ENCODE results near the gene BTBD2. TPM values are rescaled to one million over a fixed set of nuclear protein-coding genes. Genes with fewer than 3 reads are reported as not detected.

BTBD2 gene
- total and polyA plus RNA-seq, 2 of the 13 experiments (the other 11 are each of a cell fraction or from before 2014, with no cell fraction given), result 28.1 to 45.3 TPM

GRCh38 chr19:2049741-2050348 lies 34.3 kb upstream of the BTBD2 start (continued):
- TF ChIP-seq RERE (CRISPR knock-in tag; IDR thresholded peaks at IDR 0.05; ENCODE audit: low read depth) (no peak), RFXANK (CRISPR knock-in tag; IDR thresholded peaks at IDR 0.05) (no peak), ASH2L (IDR thresholded peaks at IDR 0.05; ENCODE audit: insufficient read length, low read depth, low read length) (no peak), IKZF1 (IDR thresholded peaks at IDR 0.05) (no peak), ZFP91 (CRISPR knock-in tag; IDR thresholded peaks at IDR 0.05; ENCODE audit: borderline replicate concordance) (no peak; the same call in none of the 2 replicates), SP5 (CRISPR knock-in tag; IDR thresholded peaks at IDR 0.05; ENCODE audit: borderline replicate concordance, low read depth) (peak; percentile 77), ZNF883 (CRISPR knock-in tag; IDR thresholded peaks at IDR 0.05; ENCODE audit: not compliant biosample characterization) (no peak), MAF1 (CRISPR knock-in tag; IDR thresholded peaks at IDR 0.05; ENCODE audit: borderline replicate concordance) (no peak), HNF1B (CRISPR knock-in tag; IDR thresholded peaks at IDR 0.05) (no peak), POLR2G (IDR thresholded peaks at IDR 0.05; ENCODE audit: low read depth, low read length) (peak; percentile 52; the same call in 1 of the 2 replicates), ZMYM2 (CRISPR knock-in tag; IDR thresholded peaks at IDR 0.05) (no peak), PHF21A (CRISPR knock-in tag; IDR thresholded peaks at IDR 0.05) (peak; percentile 60; the same call in 1 of the 2 replicates), ZNF12 (CRISPR knock-in tag; IDR thresholded peaks at IDR 0.05) (no peak), BORCS8-MEF2B (CRISPR knock-in tag; IDR thresholded peaks at IDR 0.05) (peak; percentile 61)
- TF ChIP-seq, protein P1, sequence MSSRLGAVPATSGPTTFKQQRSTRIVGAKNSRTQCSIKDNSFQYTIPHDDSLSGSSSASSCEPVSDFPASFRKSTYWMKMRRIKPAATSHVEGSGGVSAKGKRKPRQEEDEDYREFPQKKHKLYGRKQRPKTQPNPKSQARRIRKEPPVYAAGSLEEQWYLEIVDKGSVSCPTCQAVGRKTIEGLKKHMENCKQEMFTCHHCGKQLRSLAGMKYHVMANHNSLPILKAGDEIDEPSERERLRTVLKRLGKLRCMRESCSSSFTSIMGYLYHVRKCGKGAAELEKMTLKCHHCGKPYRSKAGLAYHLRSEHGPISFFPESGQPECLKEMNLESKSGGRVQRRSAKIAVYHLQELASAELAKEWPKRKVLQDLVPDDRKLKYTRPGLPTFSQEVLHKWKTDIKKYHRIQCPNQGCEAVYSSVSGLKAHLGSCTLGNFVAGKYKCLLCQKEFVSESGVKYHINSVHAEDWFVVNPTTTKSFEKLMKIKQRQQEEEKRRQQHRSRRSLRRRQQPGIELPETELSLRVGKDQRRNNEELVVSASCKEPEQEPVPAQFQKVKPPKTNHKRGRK (CRISPR knock-in tag; IDR thresholded peaks at IDR 0.05), result no peak
- TF ChIP-seq, protein P2, sequence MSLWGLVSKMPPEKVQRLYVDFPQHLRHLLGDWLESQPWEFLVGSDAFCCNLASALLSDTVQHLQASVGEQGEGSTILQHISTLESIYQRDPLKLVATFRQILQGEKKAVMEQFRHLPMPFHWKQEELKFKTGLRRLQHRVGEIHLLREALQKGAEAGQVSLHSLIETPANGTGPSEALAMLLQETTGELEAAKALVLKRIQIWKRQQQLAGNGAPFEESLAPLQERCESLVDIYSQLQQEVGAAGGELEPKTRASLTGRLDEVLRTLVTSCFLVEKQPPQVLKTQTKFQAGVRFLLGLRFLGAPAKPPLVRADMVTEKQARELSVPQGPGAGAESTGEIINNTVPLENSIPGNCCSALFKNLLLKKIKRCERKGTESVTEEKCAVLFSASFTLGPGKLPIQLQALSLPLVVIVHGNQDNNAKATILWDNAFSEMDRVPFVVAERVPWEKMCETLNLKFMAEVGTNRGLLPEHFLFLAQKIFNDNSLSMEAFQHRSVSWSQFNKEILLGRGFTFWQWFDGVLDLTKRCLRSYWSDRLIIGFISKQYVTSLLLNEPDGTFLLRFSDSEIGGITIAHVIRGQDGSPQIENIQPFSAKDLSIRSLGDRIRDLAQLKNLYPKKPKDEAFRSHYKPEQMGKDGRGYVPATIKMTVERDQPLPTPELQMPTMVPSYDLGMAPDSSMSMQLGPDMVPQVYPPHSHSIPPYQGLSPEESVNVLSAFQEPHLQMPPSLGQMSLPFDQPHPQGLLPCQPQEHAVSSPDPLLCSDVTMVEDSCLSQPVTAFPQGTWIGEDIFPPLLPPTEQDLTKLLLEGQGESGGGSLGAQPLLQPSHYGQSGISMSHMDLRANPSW (CRISPR knock-in tag; IDR thresholded peaks at IDR 0.05; ENCODE audit: borderline replicate concordance), result no peak

Measured in HepG2 (cell line).